Tibial artery (tissue), 4 donors: ENCODE measurements around the gene DUS3L.

Source experiments
- DNase-seq, 2 donors: peaks; one replicate each; pipeline ENCODE4 v3.0.0-alpha.2; 2019
- H3K27ac ChIP-seq, 2 donors: fragments of 200-600 bp; sonication (generic) in 1 of 2; 1 replicate in 1 of 2; 2 replicates in 1 of 2; pipeline ENCODE4 v1.5.1; 2018 to 2019; ENCODE audit warnings: mild to moderate bottlenecking in 1 of 2
- H3K27me3 ChIP-seq, 2 donors: fragments of 200-600 bp; sonication (generic) in 1 of 2; one replicate each; pipeline versions ENCODE4 v1.5.1 to v1.6.0; 2016 to 2019
- H3K36me3 ChIP-seq, 3 donors: fragments of 200-600 bp; sonication (generic) in 2 of 3; one replicate each; pipeline ENCODE4 v1.5.1; 2016 to 2019; ENCODE audit warnings: mild to moderate bottlenecking in 2 of 3
- H3K4me1 ChIP-seq, 4 donors: fragments of 200-600 bp; sonication (generic) in 2 of 4; 1 replicate in 3 of 4; 2 replicates in 1 of 4; pipeline ENCODE4 v1.5.1; 2016 to 2019
- H3K4me3 ChIP-seq, 2 donors: fragments of 200-600 bp; sonication (generic) in 1 of 2; 1 replicate in 1 of 2; 2 replicates in 1 of 2; pipeline ENCODE4 v1.5.1; 2018 to 2019; ENCODE audit warnings: mild to moderate bottlenecking in 2 of 2
- H3K9me3 ChIP-seq, 3 donors: fragments of 200-600 bp; sonication (generic) in 1 of 3; one replicate each; pipeline ENCODE4 v1.5.1; 2016 to 2019
- intact Hi-C: fragments of 100-400 bp; cut with DNase I; formaldehyde crosslinking; loops from one replicate; pipeline ENCODE4 v1.15.0; 2023; ENCODE audit warnings: low total_unique reads
- TF ChIP-seq, protein P1 (sequence below), 2 experiments: fragments of 200-600 bp in 1 of 2; fragments of 450-650 bp in 1 of 2; IDR thresholded peaks; one replicate each; pipeline ENCODE4 v1.5.1; 2017 to 2019; ENCODE audit warnings: antibody characterized with exemption in 2 of 2, mild to moderate bottlenecking in 1 of 2, moderate library complexity in 1 of 2

The DUS3L gene

DNA sequence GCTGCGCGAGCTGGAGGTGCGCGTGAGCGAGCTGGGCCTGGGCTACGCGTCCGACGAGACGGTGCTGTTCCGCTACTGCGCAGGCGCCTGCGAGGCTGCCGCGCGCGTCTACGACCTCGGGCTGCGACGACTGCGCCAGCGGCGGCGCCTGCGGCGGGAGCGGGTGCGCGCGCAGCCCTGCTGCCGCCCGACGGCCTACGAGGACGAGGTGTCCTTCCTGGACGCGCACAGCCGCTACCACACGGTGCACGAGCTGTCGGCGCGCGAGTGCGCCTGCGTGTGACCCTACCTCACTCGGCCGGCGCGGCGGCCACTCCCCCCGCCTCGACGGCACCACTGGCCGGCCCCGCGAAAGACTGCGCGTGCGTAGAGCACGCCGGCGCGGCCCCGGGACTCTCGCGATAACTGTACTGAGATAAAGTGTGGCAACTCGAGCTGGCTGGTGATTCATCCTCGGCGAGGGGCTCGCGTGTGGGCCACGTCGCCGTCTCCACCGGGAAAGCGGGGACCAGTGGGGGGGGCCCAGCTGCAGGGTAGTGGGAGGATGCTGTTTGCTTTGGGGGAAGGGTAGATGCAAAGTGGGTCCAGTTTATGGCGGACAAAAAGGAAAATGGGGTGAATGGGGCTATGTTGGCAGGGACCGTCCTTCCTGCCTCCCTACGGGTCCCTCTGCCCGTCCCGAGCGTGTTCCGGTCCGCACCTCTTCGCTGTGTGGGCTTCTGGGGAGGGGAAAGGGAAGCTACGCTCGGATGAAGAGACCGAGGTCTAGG lies 37.1 kb upstream of the DUS3L start:
- peak; percentile 70 to 84 for DNase-seq
- Histone ChIP-seq H3K27ac (no peak overlapping the region), H3K4me1 (peaks cover 0 to 24% (median 16%) of the 10 kb centered on the region in 4 donors), H3K4me3 (peak overlapping the region; percentile 36 to 46), H3K27me3 (peaks cover 3 to 81% of the 10 kb centered on the region in 2 donors), H3K9me3 (no peaks in the 10 kb centered on the region), H3K36me3 (no peaks in the 10 kb centered on the region)
- intact Hi-C loops, result loop anchor here (5.0 kb wide), 1 partner anchor 1934 kb away; the partner anchor contains the start of gene CLEC4M
- TF ChIP-seq, protein P1, sequence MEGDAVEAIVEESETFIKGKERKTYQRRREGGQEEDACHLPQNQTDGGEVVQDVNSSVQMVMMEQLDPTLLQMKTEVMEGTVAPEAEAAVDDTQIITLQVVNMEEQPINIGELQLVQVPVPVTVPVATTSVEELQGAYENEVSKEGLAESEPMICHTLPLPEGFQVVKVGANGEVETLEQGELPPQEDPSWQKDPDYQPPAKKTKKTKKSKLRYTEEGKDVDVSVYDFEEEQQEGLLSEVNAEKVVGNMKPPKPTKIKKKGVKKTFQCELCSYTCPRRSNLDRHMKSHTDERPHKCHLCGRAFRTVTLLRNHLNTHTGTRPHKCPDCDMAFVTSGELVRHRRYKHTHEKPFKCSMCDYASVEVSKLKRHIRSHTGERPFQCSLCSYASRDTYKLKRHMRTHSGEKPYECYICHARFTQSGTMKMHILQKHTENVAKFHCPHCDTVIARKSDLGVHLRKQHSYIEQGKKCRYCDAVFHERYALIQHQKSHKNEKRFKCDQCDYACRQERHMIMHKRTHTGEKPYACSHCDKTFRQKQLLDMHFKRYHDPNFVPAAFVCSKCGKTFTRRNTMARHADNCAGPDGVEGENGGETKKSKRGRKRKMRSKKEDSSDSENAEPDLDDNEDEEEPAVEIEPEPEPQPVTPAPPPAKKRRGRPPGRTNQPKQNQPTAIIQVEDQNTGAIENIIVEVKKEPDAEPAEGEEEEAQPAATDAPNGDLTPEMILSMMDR (IDR thresholded peaks at IDR 0.05), result no peak

DNA sequence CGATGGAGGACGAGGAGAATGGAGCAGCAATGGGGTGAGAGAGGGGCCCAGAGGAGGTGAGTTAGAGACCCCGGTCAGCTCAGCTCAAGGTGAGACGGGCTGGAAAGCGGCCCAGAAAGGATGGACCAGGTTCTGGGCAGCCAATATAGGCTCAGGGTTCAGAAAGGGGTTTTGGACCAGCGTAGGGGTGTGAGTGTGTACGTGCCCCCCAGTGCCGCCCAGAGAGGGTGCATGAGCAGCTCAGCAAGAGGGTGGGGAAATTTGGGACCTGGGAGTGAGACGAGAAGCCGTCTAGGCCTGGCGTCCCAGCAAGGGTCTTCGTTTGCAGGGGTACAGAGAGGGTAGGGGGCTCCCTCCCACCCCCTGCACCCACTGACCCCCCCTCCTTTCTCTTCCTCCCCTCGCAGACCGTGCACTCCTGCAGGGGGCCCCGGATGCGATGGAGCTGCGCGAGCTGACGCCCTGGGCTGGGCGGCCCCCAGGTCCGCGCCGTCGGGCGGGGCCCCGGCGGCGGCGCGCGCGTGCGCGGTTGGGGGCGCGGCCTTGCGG lies 36.5 kb upstream of the DUS3L start:
- H3K9me3 ChIP-seq, result no peaks in the 10 kb centered on the region
- intact Hi-C loops, result loop anchor here (5.0 kb wide), 1 partner anchor 1935 kb away; the partner anchor contains the start of gene CLEC4M
- H3K4me1 ChIP-seq, result peaks cover 0 to 24% (median 16%) of the 10 kb centered on the region in 4 donors
- no peaks in the 10 kb centered on the region for H3K36me3 ChIP-seq
- H3K27ac ChIP-seq, result no peak overlapping the region
- peak overlapping the region; percentile 36 to 46 for H3K4me3 ChIP-seq
- peaks cover 3 to 77% of the 10 kb centered on the region in 2 donors for H3K27me3 ChIP-seq
- DNase-seq, result no peak
- TF ChIP-seq, protein P1 (IDR thresholded peaks at IDR 0.05), result no peak

DNA sequence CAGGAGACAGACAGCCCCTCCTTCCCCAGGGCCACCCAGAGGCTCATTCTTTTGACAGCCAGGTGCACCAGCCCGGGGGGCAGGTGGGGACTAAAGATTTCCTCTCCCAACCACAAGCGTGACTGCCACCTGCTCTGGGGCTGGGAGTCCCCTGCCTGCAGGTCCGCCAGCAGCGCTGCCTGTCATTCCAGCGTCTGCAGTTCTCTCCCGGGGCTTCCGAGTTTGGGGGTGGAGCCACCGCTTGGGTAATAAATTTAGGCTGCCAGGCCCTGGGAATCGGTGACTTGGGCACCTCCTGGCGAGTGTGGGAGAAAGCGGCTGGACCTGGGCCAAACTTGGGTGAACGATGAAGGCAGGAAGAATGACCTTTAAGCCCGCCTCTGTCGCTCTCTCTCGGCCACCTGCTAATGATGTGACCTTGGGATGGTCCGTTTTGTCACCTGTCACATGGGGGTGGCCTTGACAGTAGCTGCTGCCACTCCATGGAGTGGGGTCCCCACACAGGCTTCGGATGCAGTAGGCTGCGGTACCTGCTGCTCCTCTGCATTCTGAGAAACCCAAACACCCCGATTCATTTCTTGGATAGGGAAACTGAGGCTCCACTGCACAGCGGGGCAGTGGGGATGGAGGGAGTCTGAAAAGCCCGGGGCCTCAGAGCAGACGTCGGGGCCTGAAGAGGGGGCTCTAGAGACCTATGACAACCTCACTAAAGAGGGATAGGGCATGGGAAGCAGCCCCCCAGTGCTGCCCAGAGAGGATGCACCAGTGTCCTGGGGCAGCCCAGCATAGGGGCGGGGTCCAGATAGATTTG lies 35.8 kb upstream of the DUS3L start:
- DNase-seq, result no peak
- intact Hi-C loops, result loop anchor here (5.0 kb wide), 1 partner anchor 1936 kb away; the partner anchor contains the start of gene CLEC4M
- peaks cover 0 to 30% (median 16%) of the 10 kb centered on the region in 4 donors for H3K4me1 ChIP-seq
- peaks cover 3 to 79% of the 10 kb centered on the region in 2 donors for H3K27me3 ChIP-seq
- TF ChIP-seq, protein P1 (IDR thresholded peaks at IDR 0.05), result no peak
- no peak overlapping the region for H3K4me3 ChIP-seq
- H3K27ac ChIP-seq, result no peak overlapping the region
- H3K36me3 ChIP-seq, result no peaks in the 10 kb centered on the region
- H3K9me3 ChIP-seq, result no peaks in the 10 kb centered on the region

DNA sequence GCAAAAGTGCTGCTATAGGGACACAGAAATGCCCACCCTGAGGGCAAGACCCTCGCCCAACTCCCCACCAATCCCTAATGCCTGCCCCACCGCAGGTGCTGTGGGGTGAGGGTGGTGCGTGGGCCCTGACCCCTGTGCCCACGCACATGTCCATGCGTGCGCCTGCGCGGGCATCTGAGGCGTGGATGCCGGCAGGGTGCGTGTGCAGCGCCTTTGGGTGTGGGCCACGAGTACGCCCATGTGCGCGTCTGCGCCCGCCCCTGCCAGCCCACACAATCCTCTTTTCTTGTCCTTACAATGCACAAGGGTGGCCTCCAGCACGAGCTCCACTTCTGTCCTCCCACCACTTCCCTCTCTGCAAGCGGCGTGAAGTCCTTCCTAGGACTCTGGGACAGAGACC lies 34.2 kb upstream of the DUS3L start:
- no peak overlapping the region for H3K27ac ChIP-seq
- TF ChIP-seq, protein P1 (IDR thresholded peaks at IDR 0.05), result no peak
- H3K27me3 ChIP-seq, result peaks cover 3 to 74% of the 10 kb centered on the region in 2 donors
- H3K9me3 ChIP-seq, result no peaks in the 10 kb centered on the region
- DNase-seq, result no peak
- H3K4me1 ChIP-seq, result peaks cover 0 to 30% (median 16%) of the 10 kb centered on the region in 4 donors
- no peak overlapping the region for H3K4me3 ChIP-seq
- no peaks in the 10 kb centered on the region for H3K36me3 ChIP-seq
- intact Hi-C loops, result loop anchor here (5.0 kb wide), 1 partner anchor 1937 kb away; the partner anchor contains the start of gene CLEC4M

DNA sequence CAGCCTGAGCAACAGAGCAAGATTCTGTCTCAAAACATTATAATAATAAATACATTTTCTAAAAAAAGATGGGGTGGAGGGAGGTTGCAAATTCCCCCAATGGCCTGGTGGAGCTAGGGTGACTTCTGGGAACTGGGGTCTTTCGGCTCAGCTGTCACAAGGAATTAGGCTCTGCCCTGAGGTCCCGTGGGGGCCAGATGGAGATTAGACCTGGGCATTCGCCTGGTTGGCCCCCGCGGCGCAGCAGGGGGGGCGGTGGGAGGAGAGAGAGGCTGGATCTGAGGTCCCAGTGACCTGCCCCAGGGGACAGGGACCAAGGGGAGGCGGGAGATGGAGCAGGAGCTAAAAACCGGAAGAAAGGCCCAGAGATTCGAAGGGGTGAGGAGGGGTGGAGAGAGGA lies 33.8 kb upstream of the DUS3L start:
- TF ChIP-seq, protein P1 (IDR thresholded peaks at IDR 0.05), result no peak
- Histone ChIP-seq H3K27me3 (peaks cover 3 to 69% of the 10 kb centered on the region in 2 donors), H3K4me3 (no peak overlapping the region), H3K4me1 (peaks cover 0 to 30% (median 16%) of the 10 kb centered on the region in 4 donors), H3K9me3 (no peaks in the 10 kb centered on the region), H3K27ac (no peak overlapping the region), H3K36me3 (no peaks in the 10 kb centered on the region)
- intact Hi-C loops, result loop anchor here (5.0 kb wide), 1 partner anchor 1938 kb away; the partner anchor contains the start of gene CLEC4M
- DNase-seq, result no peak
